Stimulated activated CD4-positive, alpha-beta T cell treated with anti-CD3 and anti-CD28 coated beads, Interleukin-1b, Interleukin-23, amount 100 ng/mL, for 1 hour (primary cell): ENCODE data around the gene TBCCD1.
A peak's percentile ranks its signal among the peaks of the same experiment; 100 is the strongest.
"Not testable (repeated sequence)": the region's sequence is repeated elsewhere in the genome, so short reads cannot be mapped to it uniquely, and the experiment has no call there.

Experiments
- DNase-seq, 2 donors: peaks; one replicate each; pipeline ENCODE4 v3.0.0-alpha.2; 2020; ENCODE audit warnings: low read depth in 2 of 2

Gene TBCCD1

GRCh38 chr3:186520431-186520830 lies 46.7 kb downstream of the TBCCD1 start:
- no peak for DNase-seq

- DNase-seq = peak in 1 of 2 donors; percentile 41
These were observed 48.0 kb downstream of the TBCCD1 start for GRCh38 chr3:186519021-186519658.

GRCh38 chr3:186517218-186517617 lies 49.9 kb downstream of the TBCCD1 start:
- DNase-seq = no peak

GRCh38 chr3:186516646-186517045 lies 50.5 kb downstream of the TBCCD1 start:
- no peak for DNase-seq

- DNase-seq = no peak
These were observed 52.0 kb downstream of the TBCCD1 start for GRCh38 chr3:186515125-186515524.

- DNase-seq = no peak
These were observed 52.7 kb downstream of the TBCCD1 start for GRCh38 chr3:186514296-186515002.

- no peak for DNase-seq
These were observed 53.8 kb downstream of the TBCCD1 start for GRCh38 chr3:186513386-186513785.

GRCh38 chr3:186512570-186513302 lies 54.4 kb downstream of the TBCCD1 start:
- no peak for DNase-seq

GRCh38 chr3:186511702-186512101 lies 55.4 kb downstream of the TBCCD1 start:
- no peak for DNase-seq

- no peak for DNase-seq
These were observed 55.9 kb downstream of the TBCCD1 start for GRCh38 chr3:186511245-186511644.

GRCh38 chr3:186510374-186511079 lies 56.6 kb downstream of the TBCCD1 start:
- DNase-seq = no peak

GRCh38 chr3:186509423-186509822 lies 57.7 kb downstream of the TBCCD1 start:
- DNase-seq = no peak

- no peak for DNase-seq
These were observed 60.3 kb downstream of the TBCCD1 start for GRCh38 chr3:186506857-186507256.

- DNase-seq = no peak
These were observed 60.9 kb downstream of the TBCCD1 start for GRCh38 chr3:186506191-186506739.

- no peak for DNase-seq
These were observed 64.0 kb downstream of the TBCCD1 start for GRCh38 chr3:186502966-186503712.

GRCh38 chr3:186502138-186502948 lies 64.8 kb downstream of the TBCCD1 start:
- no peak for DNase-seq

GRCh38 chr3:186499949-186500348 lies 67.2 kb downstream of the TBCCD1 start:
- not testable (repeated sequence) for DNase-seq

GRCh38 chr3:186498022-186498421 lies 69.1 kb downstream of the TBCCD1 start:
- not testable (repeated sequence) for DNase-seq

- DNase-seq = no peak
These were observed 69.5 kb downstream of the TBCCD1 start for GRCh38 chr3:186497608-186498007.

- DNase-seq = no peak
These were observed 70.5 kb downstream of the TBCCD1 start for GRCh38 chr3:186496635-186497034.
